Naive thymus-derived CD4-positive, alpha-beta T cell (primary cell): ENCODE results near the gene ALKBH8. TPM values are rescaled to one million over a fixed set of nuclear protein-coding genes. Genes with fewer than 3 reads are reported as not detected.

Source experiments
- ATAC-seq: fragments of 150-1000 bp; cut with Tn5 transposase; 2 replicates; pipeline ENCODE4 v1.10.0; 2021; ENCODE audit warnings: mild to moderate bottlenecking, moderate library complexity
- CTCF ChIA-PET: fragments of 350-600 bp; sonication (Branson Sonifier 250); formaldehyde crosslinking; loops from one replicate; lab custom pipeline; 2021; ENCODE audit warnings: antibody characterized with exemption; lab: Charles Lee
- POLR2A ChIA-PET: fragments of 350-600 bp; sonication (Branson Sonifier 250); formaldehyde crosslinking; loops from one replicate; lab custom pipeline; 2021; ENCODE audit warnings: antibody characterized with exemption, inconsistent platforms; lab: Charles Lee
- DNase-seq, 9 donors: peaks; one replicate each; pipeline versions ENCODE4 v3.0.0 to v3.0.0-alpha.2; 2020 to 2022; ENCODE audit warnings: mixed read lengths in 1 of 9
- H3K27ac ChIP-seq: one replicate; pipeline ENCODE4 v1.7.0; 2013; ENCODE audit warnings: mild to moderate bottlenecking, low read depth, low read length, moderate library complexity
- H3K27me3 ChIP-seq, 2 donors: one replicate each; pipeline ENCODE4 v1.7.0; 2013; ENCODE audit warnings: low read length in 2 of 2, mild to moderate bottlenecking in 2 of 2, moderate library complexity in 2 of 2; ENCODE audit not compliant: control insufficient read depth in 2 of 2, insufficient read depth in 2 of 2
- H3K36me3 ChIP-seq, 3 experiments: 1 replicate in 2 of 3; 2 replicates in 1 of 3; pipeline ENCODE4 v1.7.0; 2013; ENCODE audit warnings: low read length in 3 of 3, mild to moderate bottlenecking in 3 of 3, moderate library complexity in 1 of 3; ENCODE audit not compliant: insufficient read depth in 3 of 3, control insufficient read depth in 2 of 3
- H3K4me1 ChIP-seq, 2 donors: one replicate each; pipeline ENCODE4 v1.7.0; 2013; ENCODE audit warnings: low read length in 2 of 2, mild to moderate bottlenecking in 2 of 2, moderate library complexity in 1 of 2; ENCODE audit not compliant: control insufficient read depth in 2 of 2, insufficient read depth in 2 of 2
- H3K4me3 ChIP-seq: 2 replicates; pipeline ENCODE4 v1.7.0; 2013; ENCODE audit warnings: mild to moderate bottlenecking, low read length
- H3K9me3 ChIP-seq, 3 experiments: 1 replicate in 2 of 3; 2 replicates in 1 of 3; pipeline ENCODE4 v1.7.0; 2013; ENCODE audit warnings: low read length in 3 of 3; ENCODE audit not compliant: control insufficient read depth in 2 of 3
- H3K27ac Mint-ChIP-seq, 9 donors: one replicate each; pipeline ENCODE4 v1.8.0; 2020 to 2022; ENCODE audit warnings: mixed read lengths in 9 of 9, mild to moderate bottlenecking in 8 of 9, moderate library complexity in 5 of 9, inconsistent platforms in 2 of 9
- H3K27me3 Mint-ChIP-seq, 5 donors: one replicate each; pipeline ENCODE4 v1.8.0; 2021 to 2022; ENCODE audit warnings: mixed read lengths in 5 of 5, mild to moderate bottlenecking in 1 of 5
- H3K36me3 Mint-ChIP-seq, 5 donors: one replicate each; pipeline ENCODE4 v1.8.0; 2020 to 2022; ENCODE audit warnings: mixed read lengths in 5 of 5, mild to moderate bottlenecking in 3 of 5, inconsistent platforms in 1 of 5
- H3K4me1 Mint-ChIP-seq, 7 donors: one replicate each; pipeline ENCODE4 v1.8.0; 2020 to 2022; ENCODE audit warnings: mixed read lengths in 7 of 7, mild to moderate bottlenecking in 3 of 7, inconsistent platforms in 1 of 7
- H3K4me3 Mint-ChIP-seq, 10 donors: one replicate each; pipeline ENCODE4 v1.8.0; 2020 to 2022; ENCODE audit warnings: mild to moderate bottlenecking in 10 of 10, mixed read lengths in 10 of 10, moderate library complexity in 6 of 10, inconsistent platforms in 2 of 10
- H3K9me3 Mint-ChIP-seq, 11 donors: one replicate each; pipeline ENCODE4 v1.8.0; 2020 to 2022; ENCODE audit warnings: mixed read lengths in 11 of 11, mild to moderate bottlenecking in 4 of 11, inconsistent platforms in 1 of 11, moderate library complexity in 1 of 11
- intact Hi-C, 2 donors: fragments of 100-400 bp; cut with micrococcal nuclease; formaldehyde crosslinking; loops; one replicate each; pipeline ENCODE4 v1.15.1; 2023
- polyA plus RNA-seq, 2 donors: library from polyadenylated mRNA; unstranded; fragments of 300-500 nt; fragmentation: Illumina TruSeq; gene quantifications; one replicate each; pipeline ENCODE4 v1.2.3, GENCODE V29; 2021
- total RNA-seq, 6 experiments: library from RNA in 5 of 6; stranded (reverse) in 5 of 6; gene quantifications; 1 replicate in 5 of 6; 2 replicates in 1 of 6; pipeline ENCODE4 v1.2.3 and lab custom pipeline; 2021 to 2026

ALKBH8 gene
- total and polyA plus RNA-seq, 7 experiments from 2014 or later, result 9.4 to 19.1 (median 11.6) TPM

DNA sequence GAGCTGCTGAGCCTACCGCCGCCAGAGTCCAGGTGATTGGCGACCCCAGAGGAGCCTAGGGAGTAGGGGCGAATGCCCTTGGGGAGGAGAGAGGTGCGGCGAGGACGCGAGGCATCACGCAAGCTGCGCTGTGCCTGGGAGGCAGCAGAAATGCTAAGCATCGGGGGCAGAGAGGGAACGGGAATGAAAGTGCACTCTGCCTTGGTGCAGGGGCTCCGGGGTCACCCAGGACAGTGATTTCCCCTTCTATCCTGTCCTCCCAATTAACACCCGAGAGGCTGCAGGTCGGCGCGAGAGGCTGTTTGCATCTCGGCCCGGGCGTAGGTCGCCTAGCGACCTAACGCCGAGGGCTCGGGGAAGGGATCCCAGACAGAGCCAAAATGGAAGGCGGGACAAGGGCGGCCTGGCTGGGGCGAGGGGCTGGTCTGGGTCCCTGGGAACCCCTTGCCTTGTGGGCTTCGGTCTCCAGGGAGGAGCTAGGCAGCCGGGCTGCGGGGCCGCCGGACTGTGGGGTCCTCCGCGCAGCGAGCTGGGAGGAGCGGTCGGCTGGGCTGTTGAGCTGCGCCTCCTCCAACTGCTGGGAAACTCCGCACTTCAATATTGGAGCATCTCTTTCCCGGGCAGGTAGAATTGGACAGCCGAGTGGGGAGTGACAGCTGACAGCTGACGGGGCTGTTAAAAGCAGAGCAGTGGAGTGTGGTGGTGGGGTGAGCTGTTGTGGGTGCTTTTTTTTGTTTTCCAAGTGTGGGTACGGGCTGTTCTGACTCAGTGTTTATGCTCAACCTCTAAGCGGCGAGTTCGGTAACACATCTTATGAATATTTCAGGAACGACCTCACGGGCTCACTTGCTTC lies 26.1 kb upstream of the ALKBH8 start:
- ChIA-PET POLR2A (no interaction called here), CTCF (interaction anchor here (1.4 kb wide), 1 partner anchor 9 kb away, joined by 3 read pairs; no protein-coding TSS in a partner anchor)
- Mint-ChIP-seq H3K9me3 (peaks cover 0 to 9% (median 4%) of the 10 kb centered on the region in 11 donors), H3K4me1 (peaks cover 15 to 37% (median 20%) of the 10 kb centered on the region in 7 donors), H3K4me3 (peak overlapping the region; percentile 83 to 94 (median 87)), H3K27me3 (peaks cover 68 to 87% (median 79%) of the 10 kb centered on the region in 5 donors), H3K36me3 (peaks cover 0 to 5% (median 3%) of the 10 kb centered on the region in 5 donors), H3K27ac (peak overlapping the region in 2 of 9 donors; percentile 48 to 62)
- peak overlapping the region; percentile 63 for H3K4me3 ChIP-seq
- peak in 3 of 9 donors; percentile 9 to 34 (median 15) for DNase-seq
- peak; percentile 32 for ATAC-seq
- H3K36me3 ChIP-seq, result no peaks in the 10 kb centered on the region
- peaks cover 28 to 37% of the 10 kb centered on the region in 2 donors for H3K27me3 ChIP-seq
- peaks cover 8 to 13% of the 10 kb centered on the region in 2 donors for H3K4me1 ChIP-seq
- H3K9me3 ChIP-seq, result no peaks in the 10 kb centered on the region
- intact Hi-C loops, result loop anchor here (2.0 kb wide), 2 partner anchors 15 to 27 kb away; partner anchors contain the start of gene ALKBH8 (in 2 of the 2)
- no peak overlapping the region for H3K27ac ChIP-seq

- no peaks in the 10 kb centered on the region for H3K9me3 ChIP-seq
- peaks cover 73 to 93% (median 82%) of the 10 kb centered on the region in 5 donors for H3K27me3 Mint-ChIP-seq
- H3K27ac ChIP-seq, result no peak within 1 kb of the TSS
- peaks cover 15 to 37% (median 20%) of the 10 kb centered on the region in 7 donors for H3K4me1 Mint-ChIP-seq
- intact Hi-C loops, result loop anchor here (2.0 kb wide), 2 partner anchors 14 to 26 kb away; partner anchors contain the start of gene ALKBH8 (in 2 of the 2)
- H3K36me3 Mint-ChIP-seq, result peaks cover 0 to 5% (median 3%) of the 10 kb centered on the region in 5 donors
- H3K4me3 Mint-ChIP-seq, result peak within 1 kb of the TSS; percentile 83 to 94 (median 88)
- DNase-seq (peak in 5 of 9 donors; percentile 9 to 54 (median 18)), ATAC-seq (peak; percentile 53)
- no peaks in the 10 kb centered on the region for H3K36me3 ChIP-seq
- CTCF ChIA-PET, result no interaction called here
- peaks cover 0 to 9% (median 4%) of the 10 kb centered on the region in 11 donors for H3K9me3 Mint-ChIP-seq
- H3K4me1 ChIP-seq, result peaks cover 8 to 13% of the 10 kb centered on the region in 2 donors
- H3K27ac Mint-ChIP-seq, result peak within 1 kb of the TSS in 3 of 9 donors; percentile 16 to 82 (median 62)
- POLR2A ChIA-PET, result no interaction called here
- peaks cover 28 to 35% of the 10 kb centered on the region in 2 donors for H3K27me3 ChIP-seq
- H3K4me3 ChIP-seq, result peak within 1 kb of the TSS; percentile 63
Observed at GRCh38 chr11:107590460-107591377, 25.2 kb upstream of the ALKBH8 start, which contains the start of gene ELMOD1. TSS of gene ELMOD1 (plus strand) at chr11:107591147. CDS start at chr11:107618190, 27,043 bp downstream.

GRCh38 chr11:107587306-107587979 lies 21.9 kb upstream of the ALKBH8 start:
- H3K4me3 ChIP-seq, result no peak overlapping the region
- H3K27me3 ChIP-seq, result peaks cover 12 to 26% of the 10 kb centered on the region in 2 donors
- Mint-ChIP-seq H3K4me1 (peaks cover 12 to 30% (median 16%) of the 10 kb centered on the region in 7 donors), H3K27me3 (peaks cover 70 to 83% (median 75%) of the 10 kb centered on the region in 5 donors), H3K4me3 (no peak overlapping the region), H3K36me3 (peaks cover 0 to 5% (median 2%) of the 10 kb centered on the region in 5 donors), H3K9me3 (peaks cover 0 to 9% (median 4%) of the 10 kb centered on the region in 11 donors), H3K27ac (no peak overlapping the region)
- peaks cover 8 to 9% of the 10 kb centered on the region in 2 donors for H3K4me1 ChIP-seq
- no peak overlapping the region for H3K27ac ChIP-seq
- ATAC-seq, result no peak
- no peaks in the 10 kb centered on the region for H3K36me3 ChIP-seq
- ChIA-PET CTCF (interaction anchor here (1.4 kb wide), 1 partner anchor 11 kb away, joined by 3 read pairs; no protein-coding TSS in a partner anchor), POLR2A (interaction anchor here (0.7 kb wide), 1 partner anchor 38 kb away, joined by 3 read pairs; no protein-coding TSS in a partner anchor)
- DNase-seq, result no peak
- H3K9me3 ChIP-seq, result no peaks in the 10 kb centered on the region
- intact Hi-C loops, result no loop called here

DNA sequence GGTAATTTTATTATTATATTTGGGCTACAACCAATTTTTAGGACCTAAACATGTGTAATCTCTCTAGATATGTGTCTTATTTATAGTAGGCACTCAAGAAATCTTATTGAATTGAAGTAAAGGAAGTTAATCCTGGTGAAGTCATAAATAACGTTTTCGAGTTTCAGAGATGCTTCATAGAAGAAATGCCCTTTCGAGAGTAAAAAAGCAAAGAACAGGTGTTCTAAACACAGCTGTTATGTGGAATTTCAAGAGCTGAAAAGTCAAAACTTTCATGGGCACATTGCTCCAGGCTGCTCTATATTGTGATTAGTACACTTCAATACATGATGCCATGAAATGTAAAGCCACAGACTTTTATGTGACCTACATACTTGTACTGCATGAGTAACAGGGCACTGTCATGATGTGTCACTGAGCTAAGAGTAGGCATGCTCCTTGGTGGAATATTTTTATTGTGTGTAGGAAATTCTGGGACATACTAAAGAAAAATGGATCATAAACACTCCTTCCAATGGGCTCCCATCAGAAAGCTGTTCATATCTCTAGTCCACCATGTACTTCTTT lies 18.2 kb upstream of the ALKBH8 start:
- H3K4me1 Mint-ChIP-seq, result no peaks in the 10 kb centered on the region
- H3K36me3 Mint-ChIP-seq, result peaks cover 0 to 9% (median 0%) of the 10 kb centered on the region in 5 donors
- ATAC-seq (no peak), DNase-seq (no peak)
- H3K36me3 ChIP-seq, result no peaks in the 10 kb centered on the region
- CTCF ChIA-PET, result no interaction called here
- H3K27ac Mint-ChIP-seq, result no peak overlapping the region
- H3K4me3 ChIP-seq, result no peak overlapping the region
- peaks cover 0 to 12% (median 5%) of the 10 kb centered on the region in 11 donors for H3K9me3 Mint-ChIP-seq
- H3K27ac ChIP-seq, result no peak overlapping the region
- no peak overlapping the region for H3K4me3 Mint-ChIP-seq
- peaks cover 44 to 69% (median 47%) of the 10 kb centered on the region in 5 donors for H3K27me3 Mint-ChIP-seq
- H3K4me1 ChIP-seq, result no peaks in the 10 kb centered on the region
- POLR2A ChIA-PET, result no interaction called here
- peaks cover 0 to 8% of the 10 kb centered on the region in 2 donors for H3K27me3 ChIP-seq
- no peaks in the 10 kb centered on the region for H3K9me3 ChIP-seq
- intact Hi-C loops, result no loop called here

DNA sequence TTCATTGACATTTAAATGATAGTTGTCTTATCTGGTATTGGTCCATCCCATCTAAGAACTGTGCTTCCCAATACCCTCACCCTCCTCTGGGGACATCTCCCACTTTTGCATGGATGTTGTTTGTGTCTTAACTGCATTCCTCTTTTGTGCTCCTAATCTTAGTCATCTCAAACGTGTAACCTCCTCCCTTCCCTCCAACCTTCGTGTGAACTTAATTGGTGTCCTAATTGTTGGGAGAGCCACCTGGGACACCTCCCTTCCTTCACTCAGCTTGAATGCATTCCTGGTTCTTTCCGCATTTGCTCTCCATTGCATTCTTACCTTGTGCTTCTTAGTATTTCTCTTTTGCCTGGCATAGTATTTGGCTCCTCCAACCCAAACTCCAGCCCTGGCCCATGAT lies 15.6 kb upstream of the ALKBH8 start:
- DNase-seq (no peak), ATAC-seq (no peak)
- H3K27ac ChIP-seq, result no peak overlapping the region
- no peak overlapping the region for H3K27ac Mint-ChIP-seq
- no peaks in the 10 kb centered on the region for H3K27me3 ChIP-seq
- ChIA-PET POLR2A (no interaction called here), CTCF (interaction anchor here (0.7 kb wide), 1 partner anchor 318 kb away, joined by 3 read pairs; no protein-coding TSS in a partner anchor)
- H3K36me3 Mint-ChIP-seq, result peaks cover 0 to 5% (median 0%) of the 10 kb centered on the region in 5 donors
- peaks cover 18 to 43% (median 29%) of the 10 kb centered on the region in 5 donors for H3K27me3 Mint-ChIP-seq
- H3K4me3 Mint-ChIP-seq, result no peak overlapping the region
- peaks cover 0 to 2% (median 0%) of the 10 kb centered on the region in 7 donors for H3K4me1 Mint-ChIP-seq
- peaks cover 0 to 7% (median 1%) of the 10 kb centered on the region in 11 donors for H3K9me3 Mint-ChIP-seq
- no peaks in the 10 kb centered on the region for H3K4me1 ChIP-seq
- H3K4me3 ChIP-seq, result no peak overlapping the region
- no peaks in the 10 kb centered on the region for H3K9me3 ChIP-seq
- no peaks in the 10 kb centered on the region for H3K36me3 ChIP-seq
- intact Hi-C loops, result no loop called here
